A204.1 (cell line): ENCODE results near the gene ZNF467.

Experiments used
- FAIRE-seq: peaks from 2 replicates; lab custom pipeline; 2012; peaks lifted over from hg19 to GRCh38; lab: Jason Lieb, UNC

ZNF467 gene, protein sequence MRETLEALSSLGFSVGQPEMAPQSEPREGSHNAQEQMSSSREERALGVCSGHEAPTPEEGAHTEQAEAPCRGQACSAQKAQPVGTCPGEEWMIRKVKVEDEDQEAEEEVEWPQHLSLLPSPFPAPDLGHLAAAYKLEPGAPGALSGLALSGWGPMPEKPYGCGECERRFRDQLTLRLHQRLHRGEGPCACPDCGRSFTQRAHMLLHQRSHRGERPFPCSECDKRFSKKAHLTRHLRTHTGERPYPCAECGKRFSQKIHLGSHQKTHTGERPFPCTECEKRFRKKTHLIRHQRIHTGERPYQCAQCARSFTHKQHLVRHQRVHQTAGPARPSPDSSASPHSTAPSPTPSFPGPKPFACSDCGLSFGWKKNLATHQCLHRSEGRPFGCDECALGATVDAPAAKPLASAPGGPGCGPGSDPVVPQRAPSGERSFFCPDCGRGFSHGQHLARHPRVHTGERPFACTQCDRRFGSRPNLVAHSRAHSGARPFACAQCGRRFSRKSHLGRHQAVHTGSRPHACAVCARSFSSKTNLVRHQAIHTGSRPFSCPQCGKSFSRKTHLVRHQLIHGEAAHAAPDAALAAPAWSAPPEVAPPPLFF

GRCh38 chr7:149773446-149774236 is at the start of gene ZNF467:
Gene ZNF467 (minus strand): TSS chr7:149773588. CDS start chr7:149771032, 2,556 bp downstream.
- no peak for FAIRE-seq

GRCh38 chr7:149822353-149822943 is 49.1 kb upstream of the ZNF467 start:
- no peak for FAIRE-seq

- no peak for FAIRE-seq
These were observed 48.1 kb upstream of the ZNF467 start for GRCh38 chr7:149821191-149822148.

GRCh38 chr7:149820622-149821190 is 47.3 kb upstream of the ZNF467 start:
- FAIRE-seq, result no peak

DNA sequence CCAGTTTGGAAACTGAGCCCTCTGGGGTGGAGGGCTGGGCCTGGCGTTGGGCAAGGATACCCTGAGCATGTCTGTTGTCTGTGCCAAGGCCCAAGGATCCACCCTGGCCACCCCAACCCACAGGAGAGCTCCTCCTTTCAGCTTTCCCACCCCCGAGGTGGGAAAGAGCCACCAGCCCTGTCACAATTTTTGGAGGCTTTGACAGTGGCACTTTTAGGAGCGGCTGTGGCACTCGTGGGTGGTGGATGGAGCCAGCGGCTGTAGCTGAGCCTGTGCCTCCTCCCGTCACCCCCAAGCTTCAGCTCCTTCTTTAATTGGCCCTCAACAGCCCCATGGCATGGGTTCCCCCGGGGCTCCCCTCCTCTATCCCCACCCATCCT is 46.6 kb upstream of the ZNF467 start:
- no peak for FAIRE-seq

GRCh38 chr7:149819141-149819960 is 46.0 kb upstream of the ZNF467 start:
- FAIRE-seq, result no peak

GRCh38 chr7:149818536-149818840 is 45.1 kb upstream of the ZNF467 start:
- FAIRE-seq, result no peak

DNA sequence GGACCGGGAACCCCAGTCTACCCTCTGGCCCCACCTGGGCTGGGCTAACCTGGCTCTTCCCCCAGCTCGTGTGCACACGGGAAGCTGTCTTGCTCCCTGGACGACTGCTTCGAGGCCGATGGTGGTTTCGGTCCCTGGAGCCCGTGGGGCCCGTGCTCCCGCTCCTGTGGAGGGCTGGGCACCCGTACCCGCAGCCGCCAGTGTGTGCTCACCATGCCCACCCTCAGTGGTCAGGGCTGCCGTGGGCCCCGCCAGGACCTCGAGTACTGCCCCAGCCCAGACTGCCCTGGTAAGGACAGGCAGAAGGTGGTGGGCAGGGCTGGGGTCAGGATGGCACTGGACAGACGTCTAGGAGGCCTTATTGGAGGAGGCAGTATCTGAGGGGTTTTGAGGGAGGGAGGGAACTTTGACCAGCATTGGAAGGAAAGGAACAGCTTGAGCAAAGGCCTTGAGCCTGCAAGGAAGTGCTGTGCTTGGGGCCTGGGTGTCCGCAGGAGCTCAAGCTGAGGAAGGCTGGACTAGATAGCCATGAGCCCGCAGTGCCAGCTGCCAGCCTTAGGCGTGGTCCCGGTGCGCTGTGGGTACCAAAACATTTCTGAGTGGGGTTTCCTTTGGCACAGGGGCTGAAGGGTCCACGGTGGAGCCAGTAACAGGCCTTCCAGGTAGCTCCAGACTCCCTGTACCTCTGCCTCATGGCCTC is 44.6 kb upstream of the ZNF467 start:
- no peak for FAIRE-seq

DNA sequence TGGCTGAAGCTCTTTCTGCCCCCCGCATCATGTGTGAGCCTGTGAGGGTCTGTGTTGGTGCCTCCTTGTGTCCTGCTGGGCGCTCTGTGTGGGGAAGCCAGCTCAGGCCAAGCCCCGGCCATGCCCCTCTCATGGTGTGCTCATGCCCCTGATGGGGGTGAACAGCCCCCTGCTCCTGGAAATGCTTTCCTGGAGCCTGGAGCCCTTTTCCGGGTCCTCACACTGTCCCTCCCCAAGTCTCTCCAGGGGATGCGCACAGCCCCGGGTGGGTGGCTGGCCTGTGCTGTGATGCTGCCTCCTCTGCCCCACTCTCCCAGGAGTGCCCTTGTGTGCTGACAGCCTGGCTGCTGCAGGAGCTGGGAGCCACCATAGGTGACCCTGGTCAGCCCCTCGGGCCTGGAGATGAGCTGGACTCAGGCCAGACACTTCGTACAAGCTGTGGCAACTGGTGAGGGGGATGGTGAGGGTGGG is 43.9 kb upstream of the ZNF467 start:
- FAIRE-seq, result no peak

- FAIRE-seq, result no peak
These were observed 43.4 kb upstream of the ZNF467 start for GRCh38 chr7:149816794-149817193.

- FAIRE-seq, result no peak
These were observed 42.9 kb upstream of the ZNF467 start for GRCh38 chr7:149816267-149816751.

DNA sequence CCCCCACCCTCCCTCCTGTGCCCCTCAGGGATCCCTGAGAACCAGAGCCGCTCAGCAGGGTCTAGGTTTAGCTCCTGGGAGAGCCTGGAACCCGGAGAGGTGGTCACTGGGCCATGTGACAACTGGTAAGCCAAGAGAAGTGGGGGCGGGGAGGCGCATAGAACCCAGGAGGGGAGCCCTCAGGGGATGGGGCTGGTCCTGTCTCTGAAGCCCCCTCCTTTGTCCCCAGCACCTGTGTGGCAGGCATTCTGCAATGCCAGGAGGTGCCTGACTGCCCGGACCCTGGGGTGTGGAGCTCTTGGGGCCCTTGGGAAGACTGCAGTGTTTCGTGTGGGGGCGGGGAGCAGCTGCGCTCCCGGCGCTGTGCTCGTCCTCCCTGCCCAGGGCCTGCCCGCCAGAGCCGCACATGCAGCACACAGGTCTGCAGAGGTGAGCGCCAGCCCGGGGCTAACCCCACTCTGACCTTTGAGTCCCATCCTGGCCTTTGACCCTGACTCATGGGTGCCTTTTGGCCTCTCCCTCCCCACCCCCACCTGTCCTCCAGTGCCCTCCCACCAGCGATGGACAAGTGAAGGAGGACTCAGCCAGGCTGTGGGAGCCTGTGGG is 42.4 kb upstream of the ZNF467 start:
- no peak for FAIRE-seq

GRCh38 chr7:149815121-149815520 is 41.7 kb upstream of the ZNF467 start:
- no peak for FAIRE-seq

GRCh38 chr7:149814494-149814893 is 41.1 kb upstream of the ZNF467 start:
- no peak for FAIRE-seq

- FAIRE-seq, result no peak
These were observed 40.1 kb upstream of the ZNF467 start for GRCh38 chr7:149813254-149814035.

GRCh38 chr7:149811831-149812490 is 38.6 kb upstream of the ZNF467 start:
- FAIRE-seq, result no peak

DNA sequence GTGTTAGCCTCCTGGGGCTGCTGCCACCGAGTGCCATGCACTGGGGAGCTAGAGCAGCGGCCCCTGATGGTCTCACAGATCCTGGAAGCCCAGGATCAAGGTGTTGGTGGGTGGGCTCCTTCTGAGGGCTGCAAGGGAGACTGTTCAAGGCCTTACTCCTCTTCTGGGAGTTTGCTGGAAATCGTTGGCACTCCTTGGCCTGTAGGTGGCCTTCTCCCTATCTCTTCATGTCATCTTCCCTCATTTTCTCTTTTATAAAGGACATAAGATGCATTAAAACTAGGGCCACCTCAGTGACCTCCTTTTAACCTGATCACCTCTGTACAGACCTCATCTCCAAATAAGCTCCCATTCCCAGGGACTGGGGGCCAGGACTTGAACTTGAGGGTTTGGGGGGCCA is 37.8 kb upstream of the ZNF467 start:
- FAIRE-seq, result no peak

DNA sequence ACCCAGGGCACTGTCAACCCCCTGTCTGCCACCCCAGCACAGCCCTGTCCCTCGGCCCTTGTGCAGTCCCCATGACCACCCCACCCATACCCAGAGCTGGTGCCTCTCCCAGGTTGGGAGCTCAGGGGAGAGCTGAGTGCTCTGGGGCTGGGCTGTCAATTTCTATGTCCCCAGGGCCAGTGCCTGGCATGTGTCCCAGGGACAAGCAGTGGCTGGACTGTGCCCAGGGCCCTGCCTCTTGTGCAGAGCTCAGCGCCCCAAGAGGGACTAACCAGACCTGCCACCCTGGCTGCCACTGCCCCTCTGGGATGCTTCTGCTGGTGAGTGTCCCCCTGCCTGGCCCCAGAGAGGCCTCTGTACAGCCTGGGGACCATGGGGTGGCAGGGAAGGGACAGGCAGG is 35.8 kb upstream of the ZNF467 start:
- no peak for FAIRE-seq
